Panc1 (cell line): ENCODE results near the gene FBLIM1. TPM values are rescaled to one million over a fixed set of nuclear protein-coding genes. Genes with fewer than 3 reads are reported as not detected.

Source experiments
- ATAC-seq: fragments of 200-7000 bp; cut with Tn5 transposase; 2 replicates; pipeline ENCODE4 v1.9.1; 2020; ENCODE audit warnings: mild to moderate bottlenecking, moderate library complexity
- BruUV-seq: library from RNA; stranded (reverse); fragments of 400-500 nt; replicated peaks from 2 replicates; lab custom pipeline; 2021; lab: Mats Ljungman, UMichigan
- CTCF ChIA-PET: fragments of 300-600 bp; sonication (Branson Sonifier 250); formaldehyde crosslinking; loops from one replicate; lab custom pipeline; 2022; ENCODE audit warnings: antibody characterized with exemption; lab: Charles Lee
- POLR2A ChIA-PET: fragments of 300-600 bp; sonication (Branson Sonifier 250); formaldehyde crosslinking; loops from one replicate; lab custom pipeline; 2022; ENCODE audit warnings: antibody characterized with exemption; lab: Charles Lee
- DNase-seq: peaks from one replicate; pipeline ENCODE4 v3.0.0-alpha.2; 2010; ENCODE audit warnings: low read depth, low spot score
- H3K27ac ChIP-seq: 2 replicates; pipeline ENCODE4 v1.5.1; 2011; ENCODE audit warnings: mild to moderate bottlenecking, low read length, inconsistent platforms
- H3K27me3 ChIP-seq: fragments of 200-500 bp; sonication (Bioruptor generic); 2 replicates; pipeline ENCODE4 v1.6.0; 2014; ENCODE audit warnings: low read length, inconsistent platforms; ENCODE audit not compliant: control insufficient read depth, insufficient read depth
- H3K36me3 ChIP-seq: fragments of 200-500 bp; sonication (Bioruptor generic); 2 replicates; pipeline ENCODE4 v1.5.1; 2014; ENCODE audit warnings: inconsistent platforms, mild to moderate bottlenecking, low read length, moderate library complexity; ENCODE audit not compliant: control insufficient read depth, insufficient read depth
- H3K4me1 ChIP-seq: 2 replicates; pipeline ENCODE4 v1.5.1; 2011; ENCODE audit warnings: inconsistent platforms, mild to moderate bottlenecking, low read length, moderate library complexity; ENCODE audit not compliant: control insufficient read depth, insufficient read depth
- H3K4me3 ChIP-seq, 2 experiments: 2 replicates each; pipeline ENCODE4 v1.5.1; 2011 to 2012; ENCODE audit warnings: low read depth in 2 of 2, low read length in 2 of 2, mild to moderate bottlenecking in 2 of 2, inconsistent platforms in 1 of 2, moderate library complexity in 1 of 2
- H3K9me3 ChIP-seq: fragments of 200-500 bp; sonication (Bioruptor generic); 2 replicates; pipeline ENCODE4 v1.5.1; 2014; ENCODE audit warnings: low read depth, mild to moderate bottlenecking, inconsistent platforms, low read length, moderate library complexity; ENCODE audit not compliant: control insufficient read depth, insufficient read depth
- POLR2AphosphoS5 ChIP-seq: IDR thresholded peaks from 2 replicates; pipeline ENCODE4 v1.6.1; 2012; ENCODE audit warnings: mild to moderate bottlenecking, low read depth, low read length, moderate library complexity
- SIN3A ChIP-seq: IDR thresholded peaks from 2 replicates; pipeline ENCODE4 v1.6.1; 2012; ENCODE audit warnings: low read depth, mild to moderate bottlenecking, low read length, moderate library complexity, borderline replicate concordance; ENCODE audit not compliant: insufficient read depth
- TCF7L2 ChIP-seq: IDR thresholded peaks from 2 replicates; pipeline ENCODE4 v1.6.1; 2011; ENCODE audit warnings: mild to moderate bottlenecking, low read depth, low read length, inconsistent platforms
- in situ Hi-C: cut with HindIII; loops from 2 replicates; pipeline ENCODE4 v1.10.0; 2016; ENCODE audit warnings: low sequenced_read_pairs, low pct_unique_long_range_greater_than_20kb
- intact Hi-C: fragments of 100-400 bp; cut with micrococcal nuclease; formaldehyde crosslinking; loops from one replicate; pipeline ENCODE4 v1.10.0; 2022; ENCODE audit not compliant: unreplicated experiment
- total RNA-seq: library from RNA; stranded (reverse); gene quantifications from one replicate; pipeline ENCODE4 v1.2.1, GENCODE V29; 2021; ENCODE audit not compliant: unreplicated experiment
- TF ChIP-seq, protein P1 (sequence below), 2 experiments: IDR thresholded peaks; 2 replicates each; pipeline ENCODE4 v1.6.1; 2011 to 2012; ENCODE audit warnings: low read depth in 2 of 2, control low read depth in 1 of 2, low read length in 1 of 2, mild to moderate bottlenecking in 1 of 2, moderate library complexity in 1 of 2; ENCODE audit not compliant: insufficient read depth in 1 of 2
- TF ChIP-seq, protein P2 (sequence below): fragments of 450-650 bp; IDR thresholded peaks from 2 replicates; pipeline ENCODE4 v1.5.1; 2017; ENCODE audit warnings: mild to moderate bottlenecking

The FBLIM1 gene
- total RNA-seq, 1 experiment from 2014 or later = 4.3 TPM

DNA sequence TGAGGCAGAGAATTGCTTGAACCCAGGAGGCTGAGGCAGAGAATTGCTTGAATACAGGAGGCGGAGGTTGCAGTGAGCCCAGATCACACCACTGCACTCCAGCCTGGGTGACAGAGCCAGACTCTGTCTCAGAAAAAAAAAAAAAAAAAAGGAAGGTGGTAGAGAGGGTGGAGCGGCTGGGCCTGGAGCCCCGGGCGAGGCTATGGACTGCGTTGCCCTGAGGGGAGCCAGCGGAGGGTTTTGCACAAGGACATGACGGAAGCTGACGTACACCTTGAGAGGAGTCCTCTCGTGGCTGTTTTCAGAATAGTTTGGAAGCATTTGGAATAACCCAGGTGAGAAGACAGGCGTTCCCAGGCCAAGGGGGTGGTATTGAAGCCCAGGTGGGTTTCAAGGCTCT, 6.9 kb upstream of the FBLIM1 start:
- Histone ChIP-seq H3K36me3 (no peaks in the 10 kb centered on the region), H3K4me3 (no peak overlapping the region), H3K27me3 (no peaks in the 10 kb centered on the region), H3K4me1 (peaks cover 26% of the 10 kb centered on the region), H3K9me3 (no peaks in the 10 kb centered on the region), H3K27ac (no peak overlapping the region)
- intact Hi-C loops (no loop called here), in situ Hi-C loops (no loop called here)
- ChIA-PET POLR2A (no interaction called here), CTCF (no interaction called here)
- no TSS peak for BruUV-seq
- ATAC-seq (no peak), DNase-seq (no peak)
- TF ChIP-seq TCF7L2 (no peak), POLR2AphosphoS5 (no peak), SIN3A (no peak)
- TF ChIP-seq, protein P1, sequence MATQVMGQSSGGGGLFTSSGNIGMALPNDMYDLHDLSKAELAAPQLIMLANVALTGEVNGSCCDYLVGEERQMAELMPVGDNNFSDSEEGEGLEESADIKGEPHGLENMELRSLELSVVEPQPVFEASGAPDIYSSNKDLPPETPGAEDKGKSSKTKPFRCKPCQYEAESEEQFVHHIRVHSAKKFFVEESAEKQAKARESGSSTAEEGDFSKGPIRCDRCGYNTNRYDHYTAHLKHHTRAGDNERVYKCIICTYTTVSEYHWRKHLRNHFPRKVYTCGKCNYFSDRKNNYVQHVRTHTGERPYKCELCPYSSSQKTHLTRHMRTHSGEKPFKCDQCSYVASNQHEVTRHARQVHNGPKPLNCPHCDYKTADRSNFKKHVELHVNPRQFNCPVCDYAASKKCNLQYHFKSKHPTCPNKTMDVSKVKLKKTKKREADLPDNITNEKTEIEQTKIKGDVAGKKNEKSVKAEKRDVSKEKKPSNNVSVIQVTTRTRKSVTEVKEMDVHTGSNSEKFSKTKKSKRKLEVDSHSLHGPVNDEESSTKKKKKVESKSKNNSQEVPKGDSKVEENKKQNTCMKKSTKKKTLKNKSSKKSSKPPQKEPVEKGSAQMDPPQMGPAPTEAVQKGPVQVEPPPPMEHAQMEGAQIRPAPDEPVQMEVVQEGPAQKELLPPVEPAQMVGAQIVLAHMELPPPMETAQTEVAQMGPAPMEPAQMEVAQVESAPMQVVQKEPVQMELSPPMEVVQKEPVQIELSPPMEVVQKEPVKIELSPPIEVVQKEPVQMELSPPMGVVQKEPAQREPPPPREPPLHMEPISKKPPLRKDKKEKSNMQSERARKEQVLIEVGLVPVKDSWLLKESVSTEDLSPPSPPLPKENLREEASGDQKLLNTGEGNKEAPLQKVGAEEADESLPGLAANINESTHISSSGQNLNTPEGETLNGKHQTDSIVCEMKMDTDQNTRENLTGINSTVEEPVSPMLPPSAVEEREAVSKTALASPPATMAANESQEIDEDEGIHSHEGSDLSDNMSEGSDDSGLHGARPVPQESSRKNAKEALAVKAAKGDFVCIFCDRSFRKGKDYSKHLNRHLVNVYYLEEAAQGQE (IDR thresholded peaks at IDR 0.05; ENCODE audit: insufficient read depth in 1 of 2, low read depth in 2 of 2, low read length in 1 of 2) = no peak
- TF ChIP-seq, protein P2, sequence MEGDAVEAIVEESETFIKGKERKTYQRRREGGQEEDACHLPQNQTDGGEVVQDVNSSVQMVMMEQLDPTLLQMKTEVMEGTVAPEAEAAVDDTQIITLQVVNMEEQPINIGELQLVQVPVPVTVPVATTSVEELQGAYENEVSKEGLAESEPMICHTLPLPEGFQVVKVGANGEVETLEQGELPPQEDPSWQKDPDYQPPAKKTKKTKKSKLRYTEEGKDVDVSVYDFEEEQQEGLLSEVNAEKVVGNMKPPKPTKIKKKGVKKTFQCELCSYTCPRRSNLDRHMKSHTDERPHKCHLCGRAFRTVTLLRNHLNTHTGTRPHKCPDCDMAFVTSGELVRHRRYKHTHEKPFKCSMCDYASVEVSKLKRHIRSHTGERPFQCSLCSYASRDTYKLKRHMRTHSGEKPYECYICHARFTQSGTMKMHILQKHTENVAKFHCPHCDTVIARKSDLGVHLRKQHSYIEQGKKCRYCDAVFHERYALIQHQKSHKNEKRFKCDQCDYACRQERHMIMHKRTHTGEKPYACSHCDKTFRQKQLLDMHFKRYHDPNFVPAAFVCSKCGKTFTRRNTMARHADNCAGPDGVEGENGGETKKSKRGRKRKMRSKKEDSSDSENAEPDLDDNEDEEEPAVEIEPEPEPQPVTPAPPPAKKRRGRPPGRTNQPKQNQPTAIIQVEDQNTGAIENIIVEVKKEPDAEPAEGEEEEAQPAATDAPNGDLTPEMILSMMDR = no peak

DNA sequence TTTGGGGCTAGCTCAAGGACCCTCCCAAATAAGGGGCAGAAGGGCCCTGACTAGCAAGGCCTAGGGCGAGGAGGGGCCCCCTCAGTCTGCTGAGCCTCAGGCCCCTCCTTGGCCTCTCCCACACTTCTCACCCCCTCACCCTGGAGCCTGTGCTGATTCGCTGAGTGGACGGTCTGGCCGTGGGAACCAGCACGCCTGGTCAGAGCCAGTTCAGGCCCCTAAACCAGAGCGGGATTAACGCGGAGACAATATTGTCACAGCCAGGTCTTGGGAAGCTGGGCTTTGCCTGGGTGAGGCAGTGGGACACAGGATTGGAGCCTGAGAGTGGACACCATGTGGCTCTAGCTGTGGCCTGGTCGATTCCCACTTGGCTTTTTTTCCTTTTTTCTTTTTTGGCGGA, 4.8 kb upstream of the FBLIM1 start:
- POLR2A ChIA-PET = interaction anchor here (0.6 kb wide), 1 partner anchor 16 kb away, joined by 4 read pairs; no protein-coding TSS in a partner anchor

More for the DNA sequence above, 4.8 kb upstream of the FBLIM1 start:
- no peaks in the 10 kb centered on the region for H3K27me3 ChIP-seq
- H3K36me3 ChIP-seq = no peaks in the 10 kb centered on the region
- in situ Hi-C loops (no loop called here), intact Hi-C loops (no loop called here)
- TF ChIP-seq, protein P1 (IDR thresholded peaks at IDR 0.05; ENCODE audit: insufficient read depth in 1 of 2, low read depth in 2 of 2, low read length in 1 of 2) = no peak
- TF ChIP-seq POLR2AphosphoS5 = no peak
- TF ChIP-seq, protein P2 = no peak
- TF ChIP-seq SIN3A = no peak
- no peak for TF ChIP-seq TCF7L2
- H3K4me1 ChIP-seq = peaks cover 33% of the 10 kb centered on the region
- H3K9me3 ChIP-seq = no peaks in the 10 kb centered on the region
- CTCF ChIA-PET = no interaction called here
- BruUV-seq = no TSS peak
- no peak overlapping the region for H3K27ac ChIP-seq
- no peak for DNase-seq
- H3K4me3 ChIP-seq = no peak overlapping the region
- ATAC-seq = no peak
